K562 (cell line): ENCODE measurements around the gene UNKL. TPM values are rescaled to one million over a fixed set of nuclear protein-coding genes. Genes with fewer than 3 reads are reported as not detected.

ENCODE experiments used
- ARID1B ChIP-seq: fragments of 450-650 bp; IDR thresholded peaks from 2 replicates; pipeline ENCODE4 v1.6.1; 2016; ENCODE audit warnings: antibody characterized with exemption, mild to moderate bottlenecking, inconsistent platforms
- ATF7 ChIP-seq: fragments of 450-650 bp; IDR thresholded peaks from 2 replicates; pipeline ENCODE4 v1.7.1; 2014; ENCODE audit warnings: mild to moderate bottlenecking, moderate library complexity
- BHLHE40 ChIP-seq: IDR thresholded peaks from 2 replicates; pipeline ENCODE4 v1.6.1; 2011; ENCODE audit warnings: low read length, improper control_type of control experiment
- CTBP1 ChIP-seq: fragments of 450-650 bp; IDR thresholded peaks from 2 replicates; pipeline ENCODE4 v1.6.1; 2016; ENCODE audit warnings: borderline replicate concordance
- ETV6 ChIP-seq, 3 experiments: fragments of 150-350 bp in 1 of 3; sonication (generic) in 1 of 3; formaldehyde crosslinking in 1 of 3; IDR thresholded peaks; 2 replicates each; pipeline versions ENCODE4 v1.6.1 to v1.8.0; 2014 to 2022; ENCODE audit warnings: borderline replicate concordance in 2 of 3, low read depth in 2 of 3, antibody characterized with exemption in 1 of 3, low read length in 1 of 3, mild to moderate bottlenecking in 1 of 3, missing genetic modification reagents in 1 of 3
- FOXP1 ChIP-seq: sonication (generic); formaldehyde crosslinking; IDR thresholded peaks from 2 replicates; pipeline ENCODE4 v1.8.0; 2022; ENCODE audit warnings: mild to moderate bottlenecking, missing genetic modification reagents
- KDM4B ChIP-seq, 2 experiments: fragments of 450-650 bp in 1 of 2; sonication (generic) in 1 of 2; IDR thresholded peaks; 2 replicates each; pipeline ENCODE4 v1.6.1; 2016 to 2017; ENCODE audit warnings: borderline replicate concordance in 2 of 2, antibody characterized with exemption in 1 of 2, low read depth in 1 of 2, mild to moderate bottlenecking in 1 of 2
- MEIS2 ChIP-seq: fragments of 450-650 bp; IDR thresholded peaks from 2 replicates; pipeline ENCODE4 v1.6.1; 2014; ENCODE audit warnings: mild to moderate bottlenecking; ENCODE audit not compliant: partially characterized antibody
- MIER1 ChIP-seq: fragments of 450-650 bp; IDR thresholded peaks from 2 replicates; pipeline ENCODE4 v1.6.1; 2016; ENCODE audit warnings: antibody characterized with exemption, mild to moderate bottlenecking, low read depth
- NRF1 ChIP-seq, 2 experiments: fragments of 450-650 bp; IDR thresholded peaks in 1 of 2; conservative IDR thresholded peaks in 1 of 2; 2 replicates each; pipeline ENCODE4 v1.6.1; 2014; ENCODE audit warnings: mild to moderate bottlenecking in 2 of 2
- RFX5 ChIP-seq: IDR thresholded peaks from 2 replicates; pipeline ENCODE4 v1.6.1; 2011; ENCODE audit warnings: low read depth, mild to moderate bottlenecking, improper control_type of control experiment, low read length
- SETDB1 ChIP-seq: IDR thresholded peaks from one replicate; pipeline ENCODE4 v1.6.1; 2012; ENCODE audit warnings: low read length, control low read depth, inconsistent platforms
- SP2 ChIP-seq: IDR thresholded peaks from 2 replicates; pipeline ENCODE4 v1.6.1; 2011; ENCODE audit warnings: mild to moderate bottlenecking, low read depth, low read length, moderate library complexity; ENCODE audit not compliant: poor library complexity, severe bottlenecking; ENCODE audit errors: extremely low read depth
- SPI1 ChIP-seq: IDR thresholded peaks from 2 replicates; pipeline ENCODE4 v1.6.1; 2011; ENCODE audit warnings: low read depth, low read length, control low read depth, borderline replicate concordance
- polyA plus RNA-seq, 8 experiments: library from polyadenylated mRNA; depleted of rRNA in 4 of 8; stranded (reverse) in 5 of 8; unstranded in 3 of 8; fragments of >200 nt; fragmentation: Nextera tagmentation in 2 of 8; fragmentation: Illumina TruSeq in 1 of 8; extraction: Ambion mirVana in 2 of 8; extraction: Trizol in 1 of 8; gene quantifications; 2 replicates each; pipeline versions ENCODE4 v1.2.1 to v1.2.3, GENCODE V29; 2011 to 2014; ENCODE audit warnings: inconsistent platforms in 1 of 8, missing spikeins in 1 of 8
- total RNA-seq, 7 experiments: library from RNA; depleted of rRNA in 6 of 7; stranded (reverse); fragments of >200 nt in 6 of 7; fragmentation: Illumina TruSeq in 2 of 7; extraction: Trizol in 2 of 7; gene quantifications; 2 replicates each; pipeline versions ENCODE4 v1.2.1 to v1.2.3, GENCODE V29; 2011 to 2021; ENCODE audit warnings: low replicate concordance in 1 of 7
- TF ChIP-seq, protein P1 (sequence below), 3 experiments: fragments of 200-800 bp in 1 of 3; fragments of 250-450 bp in 1 of 3; fragments of 450-650 bp in 1 of 3; sonication (Bioruptor Pico) in 1 of 3; sonication (Bioruptor generic) in 1 of 3; formaldehyde crosslinking in 1 of 3; IDR thresholded peaks; 2 replicates each; pipeline versions ENCODE4 v1.6.1 to v1.8.0; 2016 to 2022; ENCODE audit warnings: mild to moderate bottlenecking in 2 of 3, missing genetic modification characterization in 2 of 3, missing compliant biosample characterization in 1 of 3, moderate library complexity in 1 of 3
- TF ChIP-seq, protein P2 (sequence below): fragments of 200-800 bp; sonication (Bioruptor generic); IDR thresholded peaks from 2 replicates; pipeline ENCODE4 v1.6.1; 2017; ENCODE audit warnings: missing genetic modification characterization, missing compliant biosample characterization
- TF ChIP-seq, protein P3 (sequence below): sonication (generic); formaldehyde crosslinking; IDR thresholded peaks from 2 replicates; pipeline ENCODE4 v1.8.1; 2023; ENCODE audit warnings: mild to moderate bottlenecking, missing genetic modification reagents
- TF ChIP-seq, protein P4 (sequence below): sonication (generic); formaldehyde crosslinking; IDR thresholded peaks from 2 replicates; pipeline ENCODE4 v1.8.1; 2023; ENCODE audit warnings: mild to moderate bottlenecking, missing genetic modification reagents

The UNKL gene
- total and polyA plus RNA-seq, 9 of the 15 experiments (the other 6 are each of a cell fraction or from before 2014, with no cell fraction given): 0.37 to 30.2 (median 5.1) TPM

DNA sequence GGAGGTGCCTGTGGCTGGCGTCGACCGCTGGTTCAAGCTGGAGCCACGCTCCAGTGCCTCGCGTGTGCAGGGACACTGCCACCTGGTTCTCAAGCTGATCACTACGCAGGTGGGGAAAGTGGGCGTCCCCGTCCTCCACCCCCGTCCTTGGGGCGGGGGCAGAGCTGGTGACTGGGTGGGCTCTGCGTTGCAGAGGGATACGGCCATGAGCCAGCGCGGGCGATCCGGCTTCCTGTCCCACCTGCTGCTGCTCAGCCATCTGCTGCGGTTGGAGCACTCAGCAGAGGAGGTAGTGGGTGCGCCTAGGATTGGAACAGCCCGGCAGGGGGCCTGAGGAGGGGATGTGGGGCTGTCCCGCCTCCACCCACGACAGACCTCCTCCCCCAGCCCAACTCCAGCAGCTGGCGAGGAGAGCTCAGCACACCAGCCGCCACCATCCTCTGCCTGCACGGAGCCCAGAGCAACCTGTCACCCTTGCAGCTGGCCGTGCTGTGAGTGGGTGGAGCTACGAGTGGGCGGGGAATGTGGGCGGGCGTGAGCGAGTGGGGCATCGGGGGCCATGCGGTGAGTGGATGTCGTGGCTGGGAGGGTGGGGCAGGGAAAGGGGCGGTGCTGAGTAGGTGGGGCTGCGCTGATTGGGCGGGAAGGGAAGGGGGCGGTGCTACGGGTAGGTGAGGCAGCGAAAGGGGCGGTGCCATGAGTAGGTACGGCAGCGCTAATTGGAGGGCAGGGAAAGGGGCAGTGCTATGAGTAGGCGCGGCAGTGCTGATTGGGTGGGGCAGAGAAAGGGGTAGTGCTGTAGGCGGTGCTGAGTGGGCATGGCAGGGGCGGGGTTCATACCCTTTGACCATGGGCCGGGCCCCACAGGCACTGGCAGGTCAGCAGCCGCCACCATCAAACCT lies 71.7 kb downstream of the UNKL start (continued):
- TF ChIP-seq MEIS2: peak; percentile 11
- no peak for TF ChIP-seq SETDB1
- no peak for TF ChIP-seq RFX5
- TF ChIP-seq, protein P1, sequence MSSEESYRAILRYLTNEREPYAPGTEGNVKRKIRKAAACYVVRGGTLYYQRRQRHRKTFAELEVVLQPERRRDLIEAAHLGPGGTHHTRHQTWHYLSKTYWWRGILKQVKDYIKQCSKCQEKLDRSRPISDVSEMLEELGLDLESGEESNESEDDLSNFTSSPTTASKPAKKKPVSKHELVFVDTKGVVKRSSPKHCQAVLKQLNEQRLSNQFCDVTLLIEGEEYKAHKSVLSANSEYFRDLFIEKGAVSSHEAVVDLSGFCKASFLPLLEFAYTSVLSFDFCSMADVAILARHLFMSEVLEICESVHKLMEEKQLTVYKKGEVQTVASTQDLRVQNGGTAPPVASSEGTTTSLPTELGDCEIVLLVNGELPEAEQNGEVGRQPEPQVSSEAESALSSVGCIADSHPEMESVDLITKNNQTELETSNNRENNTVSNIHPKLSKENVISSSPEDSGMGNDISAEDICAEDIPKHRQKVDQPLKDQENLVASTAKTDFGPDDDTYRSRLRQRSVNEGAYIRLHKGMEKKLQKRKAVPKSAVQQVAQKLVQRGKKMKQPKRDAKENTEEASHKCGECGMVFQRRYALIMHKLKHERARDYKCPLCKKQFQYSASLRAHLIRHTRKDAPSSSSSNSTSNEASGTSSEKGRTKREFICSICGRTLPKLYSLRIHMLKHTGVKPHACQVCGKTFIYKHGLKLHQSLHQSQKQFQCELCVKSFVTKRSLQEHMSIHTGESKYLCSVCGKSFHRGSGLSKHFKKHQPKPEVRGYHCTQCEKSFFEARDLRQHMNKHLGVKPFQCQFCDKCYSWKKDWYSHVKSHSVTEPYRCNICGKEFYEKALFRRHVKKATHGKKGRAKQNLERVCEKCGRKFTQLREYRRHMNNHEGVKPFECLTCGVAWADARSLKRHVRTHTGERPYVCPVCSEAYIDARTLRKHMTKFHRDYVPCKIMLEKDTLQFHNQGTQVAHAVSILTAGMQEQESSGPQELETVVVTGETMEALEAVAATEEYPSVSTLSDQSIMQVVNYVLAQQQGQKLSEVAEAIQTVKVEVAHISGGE (CRISPR knock-in tag; IDR thresholded peaks at IDR 0.05): no peak
- TF ChIP-seq, protein P2, sequence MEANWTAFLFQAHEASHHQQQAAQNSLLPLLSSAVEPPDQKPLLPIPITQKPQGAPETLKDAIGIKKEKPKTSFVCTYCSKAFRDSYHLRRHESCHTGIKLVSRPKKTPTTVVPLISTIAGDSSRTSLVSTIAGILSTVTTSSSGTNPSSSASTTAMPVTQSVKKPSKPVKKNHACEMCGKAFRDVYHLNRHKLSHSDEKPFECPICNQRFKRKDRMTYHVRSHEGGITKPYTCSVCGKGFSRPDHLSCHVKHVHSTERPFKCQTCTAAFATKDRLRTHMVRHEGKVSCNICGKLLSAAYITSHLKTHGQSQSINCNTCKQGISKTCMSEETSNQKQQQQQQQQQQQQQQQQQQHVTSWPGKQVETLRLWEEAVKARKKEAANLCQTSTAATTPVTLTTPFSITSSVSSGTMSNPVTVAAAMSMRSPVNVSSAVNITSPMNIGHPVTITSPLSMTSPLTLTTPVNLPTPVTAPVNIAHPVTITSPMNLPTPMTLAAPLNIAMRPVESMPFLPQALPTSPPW (CRISPR knock-in tag): peak; percentile 81
- TF ChIP-seq CTBP1: 0 out of 2 replicates have a peak, but pooled peaks have one; percentile 14
- TF ChIP-seq KDM4B (IDR thresholded peaks at IDR 0.05; ENCODE audit: borderline replicate concordance in 2 of 2, low read depth in 1 of 2): no peak
- TF ChIP-seq SPI1: peak; percentile 57
- TF ChIP-seq FOXP1 (CRISPR knock-in tag): no peak
- TF ChIP-seq, protein P3, sequence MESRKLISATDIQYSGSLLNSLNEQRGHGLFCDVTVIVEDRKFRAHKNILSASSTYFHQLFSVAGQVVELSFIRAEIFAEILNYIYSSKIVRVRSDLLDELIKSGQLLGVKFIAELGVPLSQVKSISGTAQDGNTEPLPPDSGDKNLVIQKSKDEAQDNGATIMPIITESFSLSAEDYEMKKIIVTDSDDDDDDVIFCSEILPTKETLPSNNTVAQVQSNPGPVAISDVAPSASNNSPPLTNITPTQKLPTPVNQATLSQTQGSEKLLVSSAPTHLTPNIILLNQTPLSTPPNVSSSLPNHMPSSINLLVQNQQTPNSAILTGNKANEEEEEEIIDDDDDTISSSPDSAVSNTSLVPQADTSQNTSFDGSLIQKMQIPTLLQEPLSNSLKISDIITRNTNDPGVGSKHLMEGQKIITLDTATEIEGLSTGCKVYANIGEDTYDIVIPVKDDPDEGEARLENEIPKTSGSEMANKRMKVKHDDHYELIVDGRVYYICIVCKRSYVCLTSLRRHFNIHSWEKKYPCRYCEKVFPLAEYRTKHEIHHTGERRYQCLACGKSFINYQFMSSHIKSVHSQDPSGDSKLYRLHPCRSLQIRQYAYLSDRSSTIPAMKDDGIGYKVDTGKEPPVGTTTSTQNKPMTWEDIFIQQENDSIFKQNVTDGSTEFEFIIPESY (CRISPR knock-in tag): no peak
- TF ChIP-seq ATF7: peak; percentile 47; the same call in 1 of the 2 replicates
- no peak for TF ChIP-seq ETV6 (IDR thresholded peaks at IDR 0.05; ENCODE audit: borderline replicate concordance in 1 of 2, low read depth in 2 of 2, low read length in 1 of 2)
- no peak for TF ChIP-seq ETV6 (CRISPR knock-in tag; IDR thresholded peaks at IDR 0.05; ENCODE audit: borderline replicate concordance)
- no peak for TF ChIP-seq ARID1B
- TF ChIP-seq, protein P4, sequence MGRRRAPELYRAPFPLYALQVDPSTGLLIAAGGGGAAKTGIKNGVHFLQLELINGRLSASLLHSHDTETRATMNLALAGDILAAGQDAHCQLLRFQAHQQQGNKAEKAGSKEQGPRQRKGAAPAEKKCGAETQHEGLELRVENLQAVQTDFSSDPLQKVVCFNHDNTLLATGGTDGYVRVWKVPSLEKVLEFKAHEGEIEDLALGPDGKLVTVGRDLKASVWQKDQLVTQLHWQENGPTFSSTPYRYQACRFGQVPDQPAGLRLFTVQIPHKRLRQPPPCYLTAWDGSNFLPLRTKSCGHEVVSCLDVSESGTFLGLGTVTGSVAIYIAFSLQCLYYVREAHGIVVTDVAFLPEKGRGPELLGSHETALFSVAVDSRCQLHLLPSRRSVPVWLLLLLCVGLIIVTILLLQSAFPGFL (CRISPR knock-in tag): no peak
- TF ChIP-seq MIER1: no peak
- peak; percentile 80 to 82 for TF ChIP-seq NRF1 (conservative IDR thresholded peaks at IDR 0.05 in 1 of 2, IDR thresholded peaks at IDR 0.05 in 1 of 2)
- TF ChIP-seq BHLHE40: no peak
- TF ChIP-seq SP2: peak; percentile 51
